Amygdala (tissue), 56 donors: ENCODE data around the gene ZNF740.

ENCODE experiments used
- DNase-seq, 56 donors: peaks; one replicate each; lab custom pipeline; 2025; lab: John Stamatoyannopoulos, UW

ZNF740 gene

DNA sequence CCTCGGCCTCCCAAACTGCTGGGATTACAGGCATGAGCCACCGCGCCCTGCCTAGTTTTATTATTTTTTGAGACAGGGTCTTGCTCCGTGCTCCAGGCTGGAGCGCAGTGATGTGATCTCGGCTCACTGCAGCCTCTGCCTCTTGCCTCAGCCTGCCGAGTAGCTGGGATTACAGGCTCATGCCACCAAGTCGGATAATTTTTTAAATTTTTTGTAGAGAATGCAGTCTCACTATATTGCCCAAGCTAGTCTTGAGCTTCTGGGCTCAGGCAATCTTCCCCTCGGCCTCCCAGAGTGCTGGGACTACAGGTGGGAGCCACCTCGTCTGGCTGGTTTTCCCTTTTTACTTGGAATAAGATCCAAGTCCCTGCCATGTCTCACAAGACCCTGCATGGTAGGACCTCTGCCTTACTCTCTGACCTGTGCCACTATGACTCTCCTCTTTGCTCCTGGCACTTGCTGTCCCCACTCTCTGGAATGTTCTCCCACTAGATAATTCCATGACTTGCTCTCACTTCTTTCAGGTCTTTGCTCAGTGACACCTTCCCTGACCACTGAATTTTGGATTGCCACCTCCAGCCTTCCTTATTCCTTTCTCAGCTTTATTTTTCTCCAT, 59.2 kb downstream of the ZNF740 start:
- DNase-seq = no peak

DNA sequence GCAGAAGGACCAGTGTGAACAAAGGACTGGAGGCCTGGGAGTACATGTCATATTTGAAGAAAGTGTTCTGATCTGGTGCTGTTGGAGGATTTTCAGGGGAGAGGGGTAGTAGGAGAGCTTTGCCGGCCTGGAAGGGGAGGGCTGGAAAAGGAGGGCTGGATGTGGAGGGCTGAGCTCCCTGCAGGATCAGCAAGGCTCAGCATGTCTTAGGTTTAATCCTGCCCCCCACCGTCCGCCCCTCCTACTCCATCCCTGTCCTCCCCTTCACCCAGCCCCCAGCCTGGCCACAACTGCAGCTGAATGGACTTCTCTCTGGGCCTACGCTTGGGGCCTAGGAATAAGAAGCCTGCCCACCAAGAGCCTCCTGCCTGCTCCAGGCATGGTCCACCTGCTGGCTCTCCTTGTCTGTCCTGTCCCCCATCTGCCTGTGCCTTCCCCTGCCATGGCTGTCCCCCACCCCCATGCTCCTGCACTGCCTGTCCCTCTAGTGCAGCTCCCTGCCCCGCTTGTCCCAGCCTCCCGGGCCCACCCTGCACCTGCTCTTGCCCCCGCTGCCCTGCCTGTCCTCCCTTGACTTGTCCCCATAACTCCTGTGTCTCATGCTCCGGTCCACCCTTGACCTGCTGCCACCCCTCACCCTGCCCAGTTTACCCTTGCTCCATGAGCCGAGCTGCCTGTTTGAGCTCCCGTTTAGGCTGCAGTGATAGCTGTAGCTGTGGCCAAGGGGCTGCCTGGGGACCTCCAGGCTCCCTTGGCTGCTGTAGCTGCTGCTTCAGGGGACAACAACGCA, 61.3 kb downstream of the ZNF740 start:
- DNase-seq = no peak

DNA sequence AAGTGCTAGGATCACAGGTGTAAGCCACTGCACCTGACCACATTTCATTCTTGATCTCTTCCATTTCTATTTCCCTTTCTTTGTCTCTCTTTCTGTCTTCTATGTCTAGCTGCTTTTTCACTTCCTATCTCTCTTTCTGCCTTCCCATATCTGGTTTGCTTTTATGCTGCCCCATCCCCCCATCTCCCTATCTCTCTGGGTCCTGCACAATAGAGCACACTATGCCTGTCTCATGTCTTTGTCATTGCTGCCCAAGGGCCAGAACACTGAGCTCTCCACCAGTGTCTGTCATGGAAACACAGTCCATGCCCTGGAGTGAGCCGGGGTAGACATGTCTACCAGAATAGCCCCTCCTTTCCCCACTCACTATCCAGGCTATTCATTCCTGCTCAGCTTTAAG, 63.8 kb downstream of the ZNF740 start:
- DNase-seq = no peak
